Esophagus muscularis mucosa (tissue), 4 donors: Measurements from ENCODE around the gene COL5A1.

Source experiments
- EP300 ChIP-seq: sonication (generic); formaldehyde crosslinking; IDR thresholded peaks from one replicate; pipeline ENCODE4 v1.6.1; 2017; ENCODE audit warnings: antibody characterized with exemption
- POLR2A ChIP-seq: fragments of 450-650 bp; IDR thresholded peaks from one replicate; pipeline ENCODE4 v1.6.1; 2017; ENCODE audit warnings: antibody characterized with exemption, moderate library complexity, mild to moderate bottlenecking, low read depth
- TF ChIP-seq, protein P1 (sequence below), 3 experiments: fragments of 200-600 bp in 2 of 3; fragments of 450-650 bp in 1 of 3; sonication (generic) in 2 of 3; IDR thresholded peaks; one replicate each; pipeline ENCODE4 v1.5.1; 2017 to 2019; ENCODE audit warnings: antibody characterized with exemption in 3 of 3, mild to moderate bottlenecking in 2 of 3, moderate library complexity in 1 of 3

GRCh38 chr9:134892820-134893420 lies 251.3 kb downstream of the COL5A1 start:
- no peak for TF ChIP-seq POLR2A
- TF ChIP-seq, protein P1, sequence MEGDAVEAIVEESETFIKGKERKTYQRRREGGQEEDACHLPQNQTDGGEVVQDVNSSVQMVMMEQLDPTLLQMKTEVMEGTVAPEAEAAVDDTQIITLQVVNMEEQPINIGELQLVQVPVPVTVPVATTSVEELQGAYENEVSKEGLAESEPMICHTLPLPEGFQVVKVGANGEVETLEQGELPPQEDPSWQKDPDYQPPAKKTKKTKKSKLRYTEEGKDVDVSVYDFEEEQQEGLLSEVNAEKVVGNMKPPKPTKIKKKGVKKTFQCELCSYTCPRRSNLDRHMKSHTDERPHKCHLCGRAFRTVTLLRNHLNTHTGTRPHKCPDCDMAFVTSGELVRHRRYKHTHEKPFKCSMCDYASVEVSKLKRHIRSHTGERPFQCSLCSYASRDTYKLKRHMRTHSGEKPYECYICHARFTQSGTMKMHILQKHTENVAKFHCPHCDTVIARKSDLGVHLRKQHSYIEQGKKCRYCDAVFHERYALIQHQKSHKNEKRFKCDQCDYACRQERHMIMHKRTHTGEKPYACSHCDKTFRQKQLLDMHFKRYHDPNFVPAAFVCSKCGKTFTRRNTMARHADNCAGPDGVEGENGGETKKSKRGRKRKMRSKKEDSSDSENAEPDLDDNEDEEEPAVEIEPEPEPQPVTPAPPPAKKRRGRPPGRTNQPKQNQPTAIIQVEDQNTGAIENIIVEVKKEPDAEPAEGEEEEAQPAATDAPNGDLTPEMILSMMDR (IDR thresholded peaks at IDR 0.05) = no peak
- no peak for TF ChIP-seq EP300
